Smooth muscle cell (in vitro differentiated cells): ENCODE results near the gene BICDL1. TPM values are rescaled to one million over a fixed set of nuclear protein-coding genes. Genes with fewer than 3 reads are reported as not detected.

Source experiments
- DNase-seq: peaks from one replicate; lab custom pipeline; 2025; ENCODE audit not compliant: unreplicated experiment; lab: John Stamatoyannopoulos, UW
- H2AFZ ChIP-seq: fragments of 200-600 bp; sonication (generic); 2 replicates; pipeline ENCODE4 v1.6.0; 2016; ENCODE audit warnings: antibody characterized with exemption, low read depth, mild to moderate bottlenecking
- H3F3A ChIP-seq: fragments of 200-600 bp; sonication (generic); 2 replicates; pipeline ENCODE4 v1.6.0; 2017; ENCODE audit warnings: antibody characterized with exemption, low read depth
- H3K27ac ChIP-seq: fragments of 200-600 bp; sonication (generic); 2 replicates; pipeline ENCODE4 v1.5.1; 2016; ENCODE audit warnings: low read depth, mild to moderate bottlenecking
- H3K27me3 ChIP-seq: fragments of 200-600 bp; sonication (generic); 2 replicates; pipeline ENCODE4 v1.6.1; 2016; ENCODE audit warnings: low read depth, mild to moderate bottlenecking
- H3K36me3 ChIP-seq: fragments of 200-600 bp; sonication (generic); 2 replicates; pipeline ENCODE4 v1.5.1; 2016; ENCODE audit warnings: low read depth
- H3K4me1 ChIP-seq: fragments of 200-600 bp; sonication (generic); 2 replicates; pipeline ENCODE4 v1.5.1; 2016; ENCODE audit warnings: low read depth
- H3K4me2 ChIP-seq: fragments of 200-600 bp; sonication (generic); 2 replicates; pipeline ENCODE4 v1.6.0; 2016; ENCODE audit warnings: mild to moderate bottlenecking
- H3K4me3 ChIP-seq: fragments of 200-600 bp; sonication (generic); 2 replicates; pipeline ENCODE4 v1.5.1; 2016; ENCODE audit warnings: mild to moderate bottlenecking
- H3K79me2 ChIP-seq: fragments of 200-600 bp; sonication (generic); 2 replicates; pipeline ENCODE4 v1.6.0; 2016; ENCODE audit warnings: low read depth, mild to moderate bottlenecking
- H3K9ac ChIP-seq: fragments of 200-600 bp; sonication (generic); 2 replicates; pipeline ENCODE4 v1.6.0; 2016; ENCODE audit warnings: low read depth
- H3K9me3 ChIP-seq: fragments of 200-600 bp; sonication (generic); replicated peaks from 2 replicates; pipeline ENCODE4 v1.5.1; 2016; ENCODE audit warnings: low read depth
- H4K20me1 ChIP-seq: fragments of 200-600 bp; sonication (generic); 2 replicates; pipeline ENCODE4 v1.6.0; 2016; ENCODE audit warnings: low read depth
- WGBS: methylation state at CpG from one replicate; pipeline ENCODE4 v1.1.7; 2016; ENCODE audit warnings: low lambda C conversion rate; 5-methylcytosine and 5-hydroxymethylcytosine counted together
- polyA plus RNA-seq: library from polyadenylated mRNA; unstranded; fragments of >200 nt; fragmentation: Nextera tagmentation; extraction: Ambion mirVana; gene quantifications from 2 replicates; pipeline ENCODE4 v1.2.1, GENCODE V29; 2016
- total RNA-seq: library from RNA; depleted of rRNA; stranded (reverse); fragments of >200 nt; gene quantifications from 2 replicates; pipeline ENCODE4 v1.2.3, GENCODE V29; 2014
- TF ChIP-seq, protein P1 (sequence below): fragments of 200-600 bp; sonication (generic); IDR thresholded peaks from 2 replicates; pipeline ENCODE4 v1.5.1; 2017; ENCODE audit warnings: borderline replicate concordance, mild to moderate bottlenecking, antibody characterized with exemption; ENCODE audit not compliant: insufficient read depth, poor library complexity, severe bottlenecking

The BICDL1 gene
- total and polyA plus RNA-seq, 2 experiments from 2014 or later, result 0.43 to 1.7 TPM

DNA sequence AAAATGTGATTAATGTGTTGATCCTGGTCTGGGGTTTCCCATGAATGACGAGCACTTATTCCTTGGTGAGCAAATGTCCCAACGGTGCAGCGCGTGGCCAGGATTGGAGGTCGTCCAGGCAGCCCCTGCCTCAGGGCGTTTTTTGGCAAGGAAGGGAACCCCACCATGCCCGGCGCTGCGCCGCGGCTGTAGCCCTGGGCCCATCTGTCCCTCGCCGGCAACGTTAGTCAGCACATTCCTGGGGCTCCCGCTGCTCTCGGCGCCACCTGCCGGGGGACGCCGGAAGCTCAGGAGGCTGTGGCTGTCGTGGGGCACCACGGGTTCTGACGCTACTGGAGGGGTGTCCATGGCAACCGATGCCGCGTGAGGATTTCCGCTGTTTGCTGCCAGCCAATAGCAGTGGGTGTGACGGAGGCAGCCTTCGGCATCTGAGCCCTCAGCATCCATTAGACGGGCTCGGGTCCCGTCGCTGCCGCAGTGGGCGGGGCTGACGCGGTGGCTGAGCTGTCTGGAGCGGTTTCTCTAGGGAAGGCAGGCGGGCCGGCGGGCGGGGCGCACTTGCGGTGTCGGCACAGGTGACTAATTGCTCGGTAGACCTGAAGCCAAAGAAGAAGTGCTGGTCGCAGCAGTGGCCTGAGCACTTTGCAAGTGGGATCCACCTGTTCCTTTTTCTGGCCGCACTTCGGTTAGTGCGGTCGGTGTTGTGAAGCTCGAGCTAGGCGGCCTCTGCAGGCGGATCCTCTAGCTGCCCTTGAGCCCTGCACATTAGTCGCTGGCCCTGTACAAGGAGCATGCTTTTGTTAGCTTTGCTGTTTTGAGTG is 98.0 kb downstream of the BICDL1 start:
- TF ChIP-seq, protein P1, sequence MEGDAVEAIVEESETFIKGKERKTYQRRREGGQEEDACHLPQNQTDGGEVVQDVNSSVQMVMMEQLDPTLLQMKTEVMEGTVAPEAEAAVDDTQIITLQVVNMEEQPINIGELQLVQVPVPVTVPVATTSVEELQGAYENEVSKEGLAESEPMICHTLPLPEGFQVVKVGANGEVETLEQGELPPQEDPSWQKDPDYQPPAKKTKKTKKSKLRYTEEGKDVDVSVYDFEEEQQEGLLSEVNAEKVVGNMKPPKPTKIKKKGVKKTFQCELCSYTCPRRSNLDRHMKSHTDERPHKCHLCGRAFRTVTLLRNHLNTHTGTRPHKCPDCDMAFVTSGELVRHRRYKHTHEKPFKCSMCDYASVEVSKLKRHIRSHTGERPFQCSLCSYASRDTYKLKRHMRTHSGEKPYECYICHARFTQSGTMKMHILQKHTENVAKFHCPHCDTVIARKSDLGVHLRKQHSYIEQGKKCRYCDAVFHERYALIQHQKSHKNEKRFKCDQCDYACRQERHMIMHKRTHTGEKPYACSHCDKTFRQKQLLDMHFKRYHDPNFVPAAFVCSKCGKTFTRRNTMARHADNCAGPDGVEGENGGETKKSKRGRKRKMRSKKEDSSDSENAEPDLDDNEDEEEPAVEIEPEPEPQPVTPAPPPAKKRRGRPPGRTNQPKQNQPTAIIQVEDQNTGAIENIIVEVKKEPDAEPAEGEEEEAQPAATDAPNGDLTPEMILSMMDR, result peak; percentile 97
- Histone ChIP-seq H2AFZ (no peak overlapping the region), H3K27ac (peak overlapping the region; percentile 25), H3F3A (peaks cover 5% of the 10 kb centered on the region), H3K9ac (peak overlapping the region; percentile 24), H3K4me1 (peaks cover 5% of the 10 kb centered on the region), H3K4me3 (peak overlapping the region; percentile 38), H3K27me3 (no peaks in the 10 kb centered on the region), H3K79me2 (no peaks in the 10 kb centered on the region), H3K9me3 (no peaks in the 10 kb centered on the region), H3K36me3 (no peaks in the 10 kb centered on the region), H4K20me1 (no peaks in the 10 kb centered on the region), H3K4me2 (peak overlapping the region; percentile 84)
- DNase-seq, result peak; percentile 92
- 2% methylated on average over 55 of the region's 55 CpGs for WGBS

DNA sequence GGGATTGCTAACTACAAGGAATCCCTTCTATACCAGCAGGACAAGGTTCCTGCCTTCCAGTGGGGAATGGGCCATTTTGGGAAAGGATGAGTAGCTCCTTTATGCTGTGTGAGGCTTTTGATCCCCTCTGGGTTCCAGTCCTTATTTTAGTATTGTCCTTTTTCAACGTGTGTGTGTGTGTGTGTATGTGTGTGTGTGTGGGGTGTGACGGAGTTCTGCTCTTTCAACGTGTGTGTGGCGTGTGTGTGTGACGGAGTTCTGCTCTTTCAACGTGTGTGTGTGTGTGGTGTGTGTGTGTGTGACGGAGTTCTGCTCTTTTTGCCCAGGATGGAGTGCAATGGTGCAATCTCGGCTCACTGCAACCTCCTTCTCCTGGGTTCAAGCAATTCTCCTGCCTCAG is 100.1 kb downstream of the BICDL1 start:
- H3K79me2 ChIP-seq, result no peaks in the 10 kb centered on the region
- no peak overlapping the region for H3K9ac ChIP-seq
- peaks cover 5% of the 10 kb centered on the region for H3F3A ChIP-seq
- TF ChIP-seq, protein P1, result no peak
- peaks cover 13% of the 10 kb centered on the region for H3K4me1 ChIP-seq
- no peaks in the 10 kb centered on the region for H3K9me3 ChIP-seq
- H3K4me2 ChIP-seq, result no peak overlapping the region
- no peak overlapping the region for H3K4me3 ChIP-seq
- H3K27me3 ChIP-seq, result no peaks in the 10 kb centered on the region
- no peak for DNase-seq
- no peaks in the 10 kb centered on the region for H3K36me3 ChIP-seq
- H3K27ac ChIP-seq, result no peak overlapping the region
- peaks cover 5% of the 10 kb centered on the region for H4K20me1 ChIP-seq
- H2AFZ ChIP-seq, result no peak overlapping the region
- 82% methylated on average over 8 of the region's 8 CpGs for WGBS

DNA sequence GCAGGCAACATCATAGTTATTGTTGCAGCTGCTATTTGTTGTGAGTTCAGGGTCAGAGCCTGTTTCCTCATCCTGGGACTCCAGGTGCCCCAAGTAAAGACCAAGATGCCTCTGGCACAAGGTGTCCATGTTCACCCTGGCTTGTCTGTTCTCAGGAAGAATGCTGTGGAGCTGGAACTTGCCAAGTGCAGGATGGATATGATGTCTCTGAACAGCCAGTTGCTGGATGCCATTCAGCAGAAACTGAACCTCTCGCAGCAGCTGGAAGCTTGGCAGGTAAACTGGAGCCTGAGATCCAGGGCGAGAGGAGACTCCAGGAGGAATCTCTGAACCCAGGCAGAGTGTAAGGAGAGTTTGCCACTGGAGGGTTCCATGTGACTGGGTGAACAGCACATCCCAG is 100.8 kb downstream of the BICDL1 start:
- Histone ChIP-seq H3K4me3 (no peak overlapping the region), H3K27me3 (no peaks in the 10 kb centered on the region), H3F3A (peaks cover 5% of the 10 kb centered on the region), H3K36me3 (no peaks in the 10 kb centered on the region), H3K4me1 (peaks cover 19% of the 10 kb centered on the region), H3K9ac (no peak overlapping the region), H3K9me3 (no peaks in the 10 kb centered on the region), H4K20me1 (peaks cover 11% of the 10 kb centered on the region), H3K4me2 (no peak overlapping the region), H3K27ac (no peak overlapping the region), H3K79me2 (no peaks in the 10 kb centered on the region), H2AFZ (no peak overlapping the region)
- TF ChIP-seq, protein P1, result no peak
- 100% methylated on average over 2 of the region's 2 CpGs for WGBS
- no peak for DNase-seq

DNA sequence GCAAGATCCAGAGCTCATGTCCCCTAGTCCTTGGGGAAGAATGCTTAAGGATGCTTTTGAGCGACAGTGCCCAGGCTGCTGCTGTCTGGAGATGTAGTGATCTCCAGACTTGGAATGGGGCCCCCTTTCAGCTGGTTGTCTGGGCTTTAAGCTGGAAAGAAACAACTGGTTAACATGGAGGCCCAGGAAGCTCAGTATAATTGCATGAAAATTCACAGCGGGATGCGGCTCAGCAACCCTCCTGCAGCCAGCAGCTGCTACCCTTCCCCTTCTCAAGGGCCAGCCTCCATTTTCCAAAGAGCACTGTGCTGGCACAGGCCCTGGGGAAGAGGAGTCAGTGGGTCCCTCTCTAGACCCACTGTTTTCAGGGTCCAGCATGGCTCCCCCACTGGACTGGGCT is 101.2 kb downstream of the BICDL1 start:
- H3K9me3 ChIP-seq, result no peaks in the 10 kb centered on the region
- TF ChIP-seq, protein P1, result no peak
- H3K4me2 ChIP-seq, result no peak overlapping the region
- H2AFZ ChIP-seq, result no peak overlapping the region
- DNase-seq, result no peak
- no peaks in the 10 kb centered on the region for H3K27me3 ChIP-seq
- H3K36me3 ChIP-seq, result no peaks in the 10 kb centered on the region
- H3K79me2 ChIP-seq, result no peaks in the 10 kb centered on the region
- peaks cover 5% of the 10 kb centered on the region for H3F3A ChIP-seq
- peaks cover 19% of the 10 kb centered on the region for H3K4me1 ChIP-seq
- no peak overlapping the region for H3K4me3 ChIP-seq
- 91% methylated on average over 3 of the region's 3 CpGs for WGBS
- peaks cover 15% of the 10 kb centered on the region for H4K20me1 ChIP-seq
- H3K27ac ChIP-seq, result no peak overlapping the region
- H3K9ac ChIP-seq, result no peak overlapping the region
